Stimulated activated CD8-positive, alpha-beta memory T cell treated with anti-CD3 and anti-CD28 coated beads, Interleukin-7, amount 100 ng/mL, for 24 hours (primary cell): Measurements from ENCODE around the gene CCDC83.
"Not testable (repeated sequence)": the region's sequence is repeated elsewhere in the genome, so short reads cannot be mapped to it uniquely, and the experiment has no call there.

Source experiments
- DNase-seq: peaks from one replicate; pipeline ENCODE4 v3.0.0-alpha.2; 2020; ENCODE audit warnings: low read depth

The CCDC83 gene

GRCh38 chr11:85889108-85889507 is 33.9 kb downstream of the CCDC83 start:
- DNase-seq, result no peak

GRCh38 chr11:85889676-85890579 is 34.7 kb downstream of the CCDC83 start:
- DNase-seq, result no peak

- DNase-seq, result no peak
Measured at GRCh38 chr11:85893395-85893794, 38.2 kb downstream of the CCDC83 start.

- no peak for DNase-seq
Measured at GRCh38 chr11:85896876-85897275, 41.7 kb downstream of the CCDC83 start.

- DNase-seq, result no peak
Measured at GRCh38 chr11:85898456-85898855, 43.3 kb downstream of the CCDC83 start.

GRCh38 chr11:85902353-85902752 is 47.2 kb downstream of the CCDC83 start:
- no peak for DNase-seq

GRCh38 chr11:85903406-85903805 is 48.2 kb downstream of the CCDC83 start:
- no peak for DNase-seq

- DNase-seq, result no peak
Measured at GRCh38 chr11:85903811-85904210, 48.6 kb downstream of the CCDC83 start.

GRCh38 chr11:85912414-85912813 is 57.2 kb downstream of the CCDC83 start:
- DNase-seq, result no peak

- no peak for DNase-seq
Measured at GRCh38 chr11:85913513-85913912, 58.3 kb downstream of the CCDC83 start.

GRCh38 chr11:85914425-85914824 is 59.2 kb downstream of the CCDC83 start:
- DNase-seq, result no peak

- DNase-seq, result no peak
Measured at GRCh38 chr11:85918910-85919794, 64.0 kb downstream of the CCDC83 start.

- DNase-seq, result no peak
Measured at GRCh38 chr11:85922367-85922766, 67.2 kb downstream of the CCDC83 start.

- DNase-seq, result no peak
Measured at GRCh38 chr11:85923455-85923854, 68.3 kb downstream of the CCDC83 start.

- DNase-seq, result not testable (repeated sequence)
Measured at GRCh38 chr11:85926653-85927214, 71.6 kb downstream of the CCDC83 start.

GRCh38 chr11:85930879-85931366 is 75.7 kb downstream of the CCDC83 start:
- no peak for DNase-seq

- no peak for DNase-seq
Measured at GRCh38 chr11:85934596-85935169, 79.5 kb downstream of the CCDC83 start.

GRCh38 chr11:85935751-85936150 is 80.6 kb downstream of the CCDC83 start:
- no peak for DNase-seq

- DNase-seq, result no peak
Measured at GRCh38 chr11:85937835-85938234, 82.7 kb downstream of the CCDC83 start.

GRCh38 chr11:85939099-85940015 is 84.2 kb downstream of the CCDC83 start:
- no peak for DNase-seq
